ENCODE results near the gene INSIG1.

INSIG1 gene

DNA sequence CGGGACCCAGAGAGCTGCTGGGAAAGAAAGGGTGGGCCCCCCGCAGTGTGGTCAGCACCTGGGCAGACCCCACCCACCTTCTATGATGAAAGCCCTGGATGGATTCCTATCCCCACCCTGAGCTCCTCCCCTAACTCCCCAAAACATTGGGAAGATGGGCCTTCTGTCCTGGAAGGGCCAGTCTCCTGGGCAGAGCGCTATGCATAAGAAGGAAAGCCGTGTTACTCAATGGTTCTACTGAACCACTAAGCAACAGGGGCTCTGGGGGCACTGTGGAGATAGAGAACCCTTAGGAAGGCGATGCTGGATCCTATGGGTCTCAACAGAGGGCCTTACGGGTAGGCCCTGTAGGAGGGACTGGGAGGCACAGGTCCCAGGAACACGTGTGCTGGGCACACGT lies 30.7 kb upstream of the INSIG1 start:
- no peak for DNase-seq

DNA sequence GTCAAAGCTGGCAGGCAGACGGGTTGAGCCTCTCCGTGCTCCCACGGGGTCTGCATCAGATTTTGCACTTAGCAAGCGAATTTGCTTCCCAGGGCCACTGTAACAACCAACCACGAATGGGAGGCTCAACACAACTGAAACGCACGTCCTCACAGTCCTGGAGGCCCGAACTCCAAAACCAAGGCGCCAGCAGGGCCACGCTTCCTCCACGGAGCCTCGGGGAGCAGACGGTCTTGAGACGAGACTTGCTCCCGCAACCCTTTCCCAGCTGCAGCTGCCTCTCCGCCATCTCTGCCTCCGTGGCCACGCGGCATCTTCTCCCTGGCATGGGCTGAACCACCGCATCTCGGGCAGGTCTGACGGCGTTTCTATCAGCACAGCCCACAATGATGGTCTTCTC lies 30.2 kb upstream of the INSIG1 start:
- DNase-seq: no peak

DNA sequence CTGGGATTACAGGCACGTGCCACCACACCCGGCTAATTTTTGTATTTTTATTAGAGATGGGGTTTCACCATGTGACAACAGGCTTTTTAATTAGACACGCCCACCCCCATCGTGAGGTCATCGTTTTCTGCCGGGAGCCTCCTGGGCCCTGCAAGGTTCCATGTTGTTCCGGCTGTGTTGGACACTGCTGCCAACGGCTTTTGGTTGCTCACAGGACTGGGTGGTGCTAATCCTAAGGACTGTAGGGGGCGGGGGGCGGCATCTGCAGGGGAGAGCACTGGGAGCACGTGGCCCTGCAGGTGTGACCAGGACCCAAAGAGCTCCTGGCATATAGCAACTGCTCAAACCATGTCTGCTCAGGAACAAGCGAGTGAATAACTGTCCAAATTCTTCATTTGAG lies 29.5 kb upstream of the INSIG1 start:
- no peak for DNase-seq

DNA sequence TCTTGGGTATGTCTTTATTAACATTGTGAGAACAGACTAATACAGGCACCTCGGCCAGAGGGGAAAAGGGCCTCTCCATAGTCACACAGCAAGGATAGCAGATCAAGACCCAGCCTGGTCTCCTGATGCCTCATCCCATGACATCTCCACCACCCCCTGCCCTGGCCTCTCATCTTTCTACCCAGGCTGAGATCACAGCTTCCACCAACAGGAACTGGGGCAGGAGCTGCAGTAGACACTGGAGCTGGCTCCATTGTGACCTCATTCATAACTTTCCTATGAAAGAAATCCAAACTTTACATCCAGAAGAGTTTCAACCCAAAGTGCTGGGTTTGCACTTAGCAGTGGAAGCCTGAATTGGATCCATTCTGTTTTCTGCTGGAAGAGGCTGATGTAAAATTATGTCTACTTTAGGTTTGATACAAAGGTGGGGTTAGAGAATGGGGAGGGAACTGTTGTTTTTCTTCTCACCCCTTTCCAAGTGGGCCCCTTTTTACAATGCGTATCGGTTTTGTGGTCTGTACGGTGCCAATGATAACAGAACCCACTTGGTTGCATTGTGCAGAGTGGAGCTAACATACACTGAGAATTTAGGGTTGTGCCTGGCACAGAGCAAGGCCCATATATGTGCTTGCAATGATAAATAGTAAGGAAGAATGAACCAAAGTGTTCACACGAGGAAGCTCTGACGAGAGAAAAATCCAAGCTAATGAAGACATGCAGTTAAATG lies 28.6 kb upstream of the INSIG1 start:
- DNase-seq: no peak

DNA sequence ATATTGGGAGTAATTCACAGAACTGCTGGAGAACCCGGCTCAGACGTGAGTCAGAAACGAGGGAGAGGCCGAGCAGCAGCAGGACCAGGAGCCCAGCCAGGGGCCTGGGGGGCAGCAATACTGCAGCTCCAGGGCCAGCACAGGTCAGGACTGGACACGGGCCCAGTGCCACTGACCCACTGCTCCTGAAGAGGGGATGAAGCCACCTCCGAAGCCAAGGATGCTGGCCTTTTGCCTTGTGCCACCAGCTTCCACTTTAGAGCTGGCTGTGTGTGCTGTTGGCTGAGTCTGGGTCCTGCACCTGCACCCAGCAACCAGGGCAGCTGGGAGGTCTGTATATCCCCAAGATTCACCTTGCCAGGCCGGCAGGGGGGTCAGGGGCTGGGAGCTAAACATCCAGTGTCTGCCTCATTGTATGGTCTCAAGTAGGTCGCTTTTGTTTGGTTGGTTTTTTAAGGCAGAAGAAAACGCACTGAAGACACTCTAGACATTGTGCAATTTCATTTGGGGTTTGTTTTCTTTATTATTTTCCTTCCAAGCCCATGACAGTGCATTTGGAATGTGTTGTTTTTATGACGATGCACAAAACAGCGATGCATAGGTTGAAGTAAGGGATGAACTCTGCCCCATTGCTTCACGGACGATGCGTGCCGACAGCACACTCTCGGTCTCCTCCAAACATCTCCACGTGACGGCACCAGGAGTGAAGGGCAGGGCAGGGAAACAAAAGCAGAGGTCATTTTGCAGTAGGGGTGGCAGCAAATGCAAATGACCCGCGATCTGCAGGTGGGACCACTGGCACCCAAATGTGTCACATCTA lies 27.7 kb upstream of the INSIG1 start:
- no peak for DNase-seq

DNA sequence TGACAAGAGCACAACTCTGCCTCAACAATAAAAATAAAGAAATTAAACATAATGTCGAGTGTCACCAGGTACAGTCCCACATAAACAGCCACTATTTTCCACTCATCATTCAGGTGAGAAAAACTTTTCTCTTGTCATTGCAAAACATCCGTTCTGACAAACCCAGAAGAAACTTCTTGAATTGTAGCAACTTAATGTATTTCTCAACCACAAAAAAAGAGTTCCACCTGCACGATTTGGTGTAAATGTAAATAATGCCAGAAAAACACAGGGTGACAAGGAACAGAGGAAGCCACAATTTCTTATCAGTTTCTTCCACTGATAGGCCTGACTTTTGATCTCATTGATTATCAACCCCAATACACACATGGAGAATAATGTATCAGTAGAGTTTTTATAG lies 26.8 kb upstream of the INSIG1 start:
- DNase-seq: no peak

DNA sequence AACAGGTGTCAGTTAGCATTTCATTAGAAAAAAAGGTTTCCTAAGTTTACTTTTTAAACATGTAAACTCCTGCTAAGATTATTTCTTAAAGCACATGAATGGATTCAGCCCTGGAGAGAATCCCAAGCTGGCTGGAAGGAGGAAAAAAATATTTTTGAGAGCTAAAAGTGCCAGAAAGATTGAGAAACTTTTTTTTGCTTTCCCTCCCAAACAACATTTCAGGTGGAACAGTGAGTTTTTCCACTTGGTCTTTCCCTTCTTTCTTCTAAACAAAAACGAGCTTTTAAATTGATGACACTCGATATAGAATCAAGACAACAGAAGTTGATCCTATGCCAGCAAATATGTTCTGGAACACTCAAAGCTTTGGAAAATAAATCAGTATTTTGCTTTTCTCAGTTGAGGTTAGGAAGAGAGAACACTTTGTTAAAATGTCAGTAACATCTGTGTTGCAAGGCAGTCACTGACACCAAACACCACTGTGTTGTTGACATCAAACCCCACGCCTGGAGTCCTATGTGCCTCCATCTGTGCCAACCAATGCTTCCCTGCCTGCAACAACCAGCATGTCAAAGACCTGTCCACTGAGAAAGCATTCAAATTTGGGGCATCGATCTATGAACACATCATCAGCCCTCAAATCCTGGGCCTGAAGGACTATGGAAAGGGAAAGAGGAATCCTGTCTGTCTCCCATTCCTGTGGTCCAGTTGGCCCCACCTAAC lies 22.9 kb upstream of the INSIG1 start:
- no peak for DNase-seq

DNA sequence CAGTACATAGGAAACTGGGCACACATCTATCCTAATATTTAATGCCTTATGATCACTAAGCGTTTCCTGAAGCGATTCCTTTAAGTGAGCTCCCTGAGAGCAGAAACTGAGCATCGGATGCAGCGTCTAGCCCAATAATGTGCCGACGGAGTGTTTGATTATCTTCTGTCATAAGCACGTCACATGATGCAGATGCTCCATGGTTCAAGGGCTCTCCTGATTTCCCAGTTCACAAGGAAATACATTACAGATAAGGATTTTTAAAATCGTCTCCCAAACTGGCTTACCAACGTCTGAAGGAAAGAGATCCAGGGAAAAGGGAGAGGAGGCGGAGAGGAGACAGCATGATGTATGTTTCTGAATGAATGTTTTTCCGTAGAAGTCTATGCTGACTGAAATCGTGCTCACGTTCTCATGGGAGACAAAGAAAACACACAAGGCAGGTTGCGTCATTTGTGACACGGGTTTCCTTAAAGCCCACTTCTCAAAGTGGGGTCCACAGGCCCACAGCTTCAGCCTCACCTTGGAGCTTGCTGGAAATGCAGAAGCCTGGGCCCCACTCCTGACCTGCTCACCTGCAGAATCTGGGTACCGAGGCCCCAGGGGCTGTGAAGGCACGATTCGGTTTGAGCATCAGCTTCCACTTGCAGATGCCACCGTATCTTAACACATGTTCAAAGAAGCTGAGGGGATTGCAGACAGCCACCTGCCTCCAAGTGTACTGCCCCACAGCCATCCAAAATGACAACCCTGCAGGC lies 21.5 kb upstream of the INSIG1 start:
- DNase-seq: no peak

DNA sequence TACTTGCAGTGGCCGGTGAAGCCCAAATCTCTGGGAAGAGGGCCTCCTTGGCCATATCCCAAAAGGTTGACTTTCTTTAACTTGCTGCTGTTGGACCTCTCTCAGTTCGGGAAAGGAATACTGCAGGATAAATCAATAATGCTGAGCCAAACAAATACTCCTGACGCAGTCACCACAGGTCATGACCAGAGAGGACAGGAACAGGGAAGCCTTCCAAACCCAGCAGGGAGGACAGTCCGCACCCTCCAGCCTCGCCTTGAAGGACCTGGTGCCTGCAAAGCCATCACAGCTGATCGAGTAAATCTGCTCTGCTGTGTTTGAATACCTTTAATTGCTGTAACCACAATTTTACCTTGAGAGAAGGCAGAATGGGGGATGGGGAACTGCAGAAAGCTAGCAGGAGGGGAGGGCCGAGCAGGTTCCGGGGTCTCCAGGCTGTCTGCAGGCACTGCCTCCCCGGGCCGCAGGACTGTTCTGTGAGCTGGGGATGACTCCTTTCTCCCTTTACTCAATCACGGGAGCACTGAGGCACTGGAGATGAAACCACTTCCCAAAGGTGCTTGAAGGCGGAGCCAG lies 20.8 kb upstream of the INSIG1 start:
- no peak for DNase-seq

DNA sequence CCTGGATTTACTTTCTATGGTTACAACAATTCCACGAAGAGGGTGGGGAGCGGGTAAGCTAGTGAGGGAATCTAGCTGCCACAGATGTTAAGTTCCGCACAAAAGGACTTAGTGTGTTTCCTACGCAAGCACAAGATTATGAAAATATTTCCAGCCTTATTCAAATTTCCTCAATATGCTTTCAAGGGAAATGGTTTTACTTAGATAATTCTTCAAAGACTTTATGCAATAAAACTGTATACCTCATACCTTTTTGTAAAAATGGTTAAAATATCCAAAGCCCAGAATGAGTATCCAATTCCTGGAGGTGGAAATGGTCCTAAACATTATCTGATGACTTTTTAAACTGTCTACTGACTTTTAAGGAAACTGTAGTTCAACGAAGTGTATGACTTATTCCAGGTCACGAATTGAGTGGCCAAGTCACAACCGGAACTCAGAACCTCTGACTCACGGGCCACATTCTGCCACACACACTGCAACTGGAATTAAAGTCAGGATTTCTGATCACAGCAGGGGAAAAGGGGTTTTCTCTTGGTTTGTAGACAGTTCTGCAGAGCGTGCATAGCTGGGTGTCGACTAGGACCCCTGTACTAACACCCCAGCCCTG lies 20.2 kb upstream of the INSIG1 start:
- DNase-seq: peak; percentile 45

DNA sequence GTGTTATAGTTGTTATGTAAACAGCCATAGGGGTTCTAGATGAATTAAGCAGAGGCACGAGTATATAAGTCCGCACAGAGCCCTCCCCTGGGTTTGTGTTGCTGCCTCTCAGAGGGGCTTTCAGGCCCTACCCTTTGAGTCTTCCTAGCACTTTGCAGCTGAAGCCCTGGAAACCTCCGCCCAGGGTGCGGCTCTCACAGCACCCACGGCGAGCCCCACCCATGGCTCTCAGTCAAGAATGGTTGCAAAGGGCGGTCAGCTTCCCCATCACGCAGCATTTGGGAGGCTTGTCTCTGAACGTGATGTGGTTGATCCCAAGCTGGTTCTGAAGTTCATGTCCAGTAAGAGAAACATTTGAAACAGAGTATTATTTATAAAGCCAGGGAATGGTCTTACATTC lies 18.8 kb upstream of the INSIG1 start:
- DNase-seq: no peak

DNA sequence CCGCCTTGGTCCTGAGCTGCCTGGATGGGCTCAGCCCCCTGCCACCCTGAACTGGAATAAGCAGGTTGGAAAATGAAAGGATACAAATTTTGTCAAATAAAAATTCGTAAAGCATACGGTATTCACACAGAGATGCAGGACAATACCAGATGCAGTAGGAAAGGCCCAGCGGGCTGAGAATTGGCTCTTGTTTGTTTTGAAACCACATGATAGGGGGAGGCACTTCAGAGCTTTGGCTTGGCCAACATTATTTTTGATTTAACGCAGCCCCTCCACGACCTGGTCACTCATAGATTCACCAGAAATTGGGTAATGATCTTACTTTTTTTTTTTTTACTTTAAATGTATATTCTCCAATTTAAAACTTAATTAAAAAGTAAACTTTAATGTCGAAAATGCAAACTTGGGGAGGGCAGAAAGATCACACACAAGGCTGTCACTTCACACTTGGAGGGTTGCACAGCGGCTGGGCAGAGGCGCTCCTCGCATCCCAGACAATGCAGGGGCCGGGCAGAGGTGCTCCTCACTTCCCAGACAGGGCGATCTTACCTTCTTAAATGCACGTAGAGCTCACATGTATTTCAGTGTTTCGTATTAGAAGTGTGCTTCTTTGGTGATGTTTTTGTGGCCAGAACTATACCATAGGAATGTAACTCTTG lies 17.8 kb upstream of the INSIG1 start:
- no peak for DNase-seq

DNA sequence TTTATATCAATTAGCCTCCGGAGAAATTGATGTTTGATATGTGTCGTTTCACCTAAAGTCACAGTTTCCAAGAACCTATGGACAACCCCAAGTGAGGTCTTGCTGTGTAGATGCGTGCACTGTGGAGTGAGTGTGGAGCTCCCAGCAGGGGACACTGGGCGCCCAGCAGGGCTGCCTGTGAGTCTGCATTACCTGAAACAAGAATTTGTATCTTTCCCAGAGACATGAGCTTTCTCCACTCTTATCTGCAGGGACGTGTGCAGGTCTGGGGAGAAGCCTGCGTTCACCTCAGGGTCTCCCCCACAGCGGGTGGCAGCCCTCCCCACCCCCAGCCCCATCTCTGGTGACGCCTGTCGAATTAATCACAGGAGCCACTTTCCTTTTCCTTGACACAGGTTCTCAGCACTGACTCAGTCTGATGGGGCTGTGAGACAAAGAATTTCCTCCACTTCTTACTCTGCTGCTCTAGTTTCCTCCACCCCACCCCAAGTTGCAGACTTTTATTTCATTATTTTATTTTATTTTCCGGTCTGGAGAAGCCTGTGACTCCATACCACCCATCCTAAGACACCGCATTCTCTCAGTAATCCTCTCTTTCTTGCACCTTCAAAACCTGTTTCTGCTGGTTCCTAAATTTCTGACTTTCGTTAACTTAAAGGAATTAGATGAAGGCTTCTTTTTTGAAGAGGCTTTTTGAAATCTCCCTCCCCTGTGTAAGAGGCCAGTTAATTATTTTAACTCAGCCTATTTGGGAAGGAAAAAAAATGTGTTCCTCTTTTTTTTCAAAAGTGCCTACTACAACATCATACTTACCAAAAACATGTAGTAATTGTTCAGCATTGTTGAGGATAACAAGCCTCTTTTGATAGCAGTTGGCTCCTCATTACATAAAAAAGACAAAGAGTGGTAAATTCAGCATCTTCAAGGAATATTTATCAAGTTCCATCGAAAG lies 17.0 kb upstream of the INSIG1 start:
- DNase-seq: no peak

DNA sequence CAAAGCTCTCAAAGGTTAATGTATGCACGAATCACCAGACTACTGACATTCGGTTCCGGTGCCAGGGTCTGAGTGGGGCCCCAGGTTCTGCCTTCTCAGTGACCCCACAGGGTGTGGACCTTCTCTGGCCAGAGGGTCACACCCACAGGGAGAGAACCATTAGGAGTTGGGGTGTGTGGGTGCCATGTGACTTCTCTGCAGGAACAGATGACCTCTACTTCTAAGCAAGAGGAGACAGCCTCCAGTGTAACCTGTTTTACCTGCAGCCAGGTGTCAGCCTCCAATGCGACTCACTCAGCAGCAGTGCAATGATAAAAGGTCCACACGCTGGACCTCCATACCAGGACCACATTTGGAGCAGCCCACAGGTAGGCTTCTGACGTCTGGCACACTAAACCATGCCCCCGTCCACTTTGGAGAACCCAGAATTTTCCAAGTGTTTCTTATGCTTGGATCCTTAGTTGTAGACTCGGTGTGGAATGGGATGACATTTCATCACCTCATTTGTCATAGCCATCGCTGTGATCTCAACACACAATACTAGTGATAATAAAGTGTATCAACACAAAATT lies 16.2 kb upstream of the INSIG1 start:
- no peak for DNase-seq

DNA sequence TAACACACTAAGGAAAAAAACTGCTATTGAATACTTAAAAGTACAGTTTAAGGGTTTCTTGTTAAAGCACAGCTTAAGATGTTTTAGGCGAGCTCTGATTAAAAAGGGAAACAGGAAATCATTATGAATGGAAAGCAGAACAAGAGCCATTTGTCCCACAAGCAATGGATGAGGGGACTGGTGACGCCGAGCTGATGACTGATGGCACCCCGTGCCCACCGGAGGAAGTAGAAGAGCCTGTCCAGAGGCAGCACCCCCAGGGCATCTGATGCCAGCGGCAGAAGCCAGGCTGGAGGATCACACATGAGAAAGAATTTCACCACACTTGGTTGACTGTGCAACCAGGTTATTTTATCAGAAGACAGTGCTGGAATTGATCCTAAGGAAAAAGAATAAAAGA lies 15.0 kb upstream of the INSIG1 start:
- no peak for DNase-seq

DNA sequence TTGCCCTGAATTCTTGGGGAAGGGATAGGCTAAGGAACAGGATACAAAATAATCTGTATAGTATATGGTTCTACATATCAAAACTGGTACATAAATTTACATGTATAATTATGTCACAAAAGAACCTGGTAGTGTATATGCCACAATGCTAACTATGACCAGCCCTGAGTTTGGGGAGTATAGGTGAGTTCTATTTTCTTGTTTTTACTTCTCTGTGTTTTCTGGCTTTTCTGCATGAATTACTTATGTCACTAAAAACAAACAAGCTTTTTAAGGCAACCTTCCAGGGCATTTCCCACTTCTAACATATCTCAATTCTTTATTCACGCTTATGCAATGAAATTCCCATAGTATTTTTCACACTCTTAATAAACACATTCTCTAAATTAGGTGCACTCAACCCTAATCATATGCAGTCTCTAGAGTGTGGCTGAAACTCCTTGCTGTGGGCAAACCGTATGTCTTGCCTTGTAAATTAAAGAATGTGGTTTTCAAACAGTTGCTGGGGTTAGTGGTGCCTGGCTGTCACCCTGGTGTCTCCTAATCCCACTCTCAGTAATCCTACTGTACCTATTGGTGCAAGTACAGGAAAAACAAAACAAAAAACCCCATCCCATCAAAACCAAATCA lies 14.0 kb upstream of the INSIG1 start:
- no peak for DNase-seq

DNA sequence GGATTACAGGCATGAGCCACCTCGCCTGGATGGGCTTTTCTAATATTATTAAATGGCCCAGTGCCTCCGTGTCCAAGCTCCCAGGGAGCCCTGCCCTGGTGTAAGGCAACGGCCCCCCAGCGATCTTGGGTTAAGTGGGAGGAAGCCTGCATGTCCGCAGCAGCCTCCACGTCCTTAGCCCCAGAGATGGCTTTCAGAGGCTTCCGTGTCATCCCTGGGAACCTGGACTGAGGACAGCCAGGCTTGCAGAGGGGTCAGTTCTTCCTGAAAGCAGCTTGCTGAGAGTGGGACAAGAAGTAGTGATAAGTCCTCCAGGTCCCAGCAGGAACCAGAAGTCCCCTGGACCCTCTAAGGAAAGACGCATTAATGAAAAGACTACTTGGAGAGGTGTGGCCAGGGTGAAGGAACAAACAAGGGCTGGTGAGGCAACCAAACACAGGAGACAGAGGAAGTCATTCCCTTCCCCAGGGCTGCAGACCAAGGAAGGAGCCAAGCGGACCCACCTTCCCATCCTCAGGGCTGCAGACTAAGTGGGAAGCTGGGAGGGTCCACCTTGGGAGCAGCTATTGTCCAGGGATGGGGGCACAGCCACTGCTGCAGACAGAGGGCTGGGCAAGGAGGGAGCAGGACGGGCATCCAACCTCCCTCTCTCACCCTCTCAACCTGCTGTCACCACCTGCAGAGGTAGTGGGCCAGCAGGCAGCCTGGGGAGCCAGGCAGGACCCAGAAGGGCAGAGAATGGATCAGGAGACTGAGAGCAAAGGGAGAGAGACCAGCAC lies 13.0 kb upstream of the INSIG1 start:
- no peak for DNase-seq

DNA sequence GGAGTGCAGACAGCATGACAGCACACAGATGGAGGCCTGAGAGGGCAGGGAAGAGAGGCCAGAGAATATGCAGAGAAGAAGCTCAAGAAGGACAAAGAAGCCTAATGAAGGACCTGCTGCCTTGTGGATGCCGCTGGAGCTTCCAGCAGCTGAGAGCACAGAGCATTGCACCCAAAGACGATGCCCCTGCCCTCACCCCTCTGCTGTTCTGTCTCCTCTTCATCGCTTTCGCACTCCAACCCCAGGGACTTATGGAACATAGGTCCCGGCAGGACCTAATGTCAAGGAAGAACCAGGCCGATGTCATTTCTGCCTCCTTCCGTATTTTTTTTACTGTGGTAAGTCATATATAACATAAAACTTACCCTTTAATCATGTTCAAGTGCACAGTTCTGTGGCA lies 12.3 kb upstream of the INSIG1 start:
- no peak for DNase-seq

DNA sequence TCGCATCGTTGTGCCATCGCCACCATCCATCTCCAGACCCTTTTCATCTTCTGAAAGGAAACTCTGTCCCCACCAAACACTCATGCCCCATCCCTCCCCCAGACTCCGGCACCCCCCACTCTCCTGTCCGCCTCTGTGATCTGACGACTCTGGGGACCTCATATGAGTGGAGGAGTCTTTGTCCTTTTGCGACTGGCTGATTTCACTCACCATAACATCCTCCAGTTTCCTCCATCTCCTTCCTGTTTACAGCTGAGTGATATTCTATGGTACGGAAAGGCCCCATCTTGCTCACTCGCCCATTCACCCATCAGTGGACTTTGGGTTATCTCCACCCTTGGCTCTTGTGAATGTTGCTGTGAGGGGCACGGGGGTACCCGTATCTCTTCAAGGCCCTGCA lies 11.8 kb upstream of the INSIG1 start:
- DNase-seq: no peak

Measured in activated naive CD4-positive, alpha-beta T cell treated with Interleukin-2 at 50 U/mL for 16 hours (primary cell).